HG03045 (cell line): ENCODE measurements around the gene RAB34.
"Not testable (repeated sequence)": the region's sequence is repeated elsewhere in the genome, so short reads cannot be mapped to it uniquely, and the experiment has no call there.

Source experiments
- ATAC-seq: cut with Tn5 transposase; IDR thresholded peaks from one replicate; pipeline ENCODE4 v1.9.1; 2021; ENCODE audit warnings: mild to moderate bottlenecking, moderate library complexity; ENCODE audit not compliant: unreplicated experiment

Gene RAB34

GRCh38 chr17:28728364-28729200 is 10.9 kb upstream of the RAB34 start, which contains the start of gene NEK8:
Gene NEK8 (plus strand): TSS chr17:28728788. CDS start chr17:28728814, 26 bp downstream.
- peak; percentile 56 for ATAC-seq

GRCh38 chr17:28726627-28727491 is 9.2 kb upstream of the RAB34 start:
- peak; percentile 31 for ATAC-seq

GRCh38 chr17:28726226-28726626 is 8.6 kb upstream of the RAB34 start, which contains the start of gene TLCD1:
Gene TLCD1 (minus strand): TSS chr17:28726233. CDS start chr17:28726097, 136 bp downstream.
- peak; percentile 17 for ATAC-seq

- ATAC-seq, result peak; percentile 4
Measured at GRCh38 chr17:28725660-28726225, 8.1 kb upstream of the RAB34 start.

GRCh38 chr17:28725166-28725659 is 7.5 kb upstream of the RAB34 start:
- ATAC-seq, result no peak

GRCh38 chr17:28724500-28725165 is 7.0 kb upstream of the RAB34 start:
- ATAC-seq, result no peak

- ATAC-seq, result not testable (repeated sequence)
Measured at GRCh38 chr17:28723836-28724499, 6.3 kb upstream of the RAB34 start.

GRCh38 chr17:28723159-28723835 is 5.6 kb upstream of the RAB34 start:
- no peak for ATAC-seq

GRCh38 chr17:28722417-28723158 is 4.9 kb upstream of the RAB34 start:
- ATAC-seq, result no peak

- not testable (repeated sequence) for ATAC-seq
Measured at GRCh38 chr17:28720997-28721329, 3.3 kb upstream of the RAB34 start.

GRCh38 chr17:28720247-28720996 is 2.8 kb upstream of the RAB34 start:
- no peak for ATAC-seq

- ATAC-seq, result peak; percentile 2
Measured at GRCh38 chr17:28719021-28719433, 1.4 kb upstream of the RAB34 start.

GRCh38 chr17:28718333-28719020 is 809 bp upstream of the RAB34 start:
- no peak for ATAC-seq

- ATAC-seq, result no peak
Measured at GRCh38 chr17:28716740-28717577, 709 bp downstream of the RAB34 start.

- ATAC-seq, result no peak
Measured at GRCh38 chr17:28715217-28715616, 2.5 kb downstream of the RAB34 start.

- ATAC-seq, result no peak
Measured at GRCh38 chr17:28714281-28714680, 3.4 kb downstream of the RAB34 start.
